Stimulated activated CD8-positive, alpha-beta memory T cell treated with anti-CD3 and anti-CD28 coated beads, Interleukin-12 subunit alpha, Interleukin-12 subunit beta, amount 100 ng/mL, for 24 hours (primary cell): ENCODE results near the gene MYO5C.
"Not testable (repeated sequence)": the region's sequence is repeated elsewhere in the genome, so short reads cannot be mapped to it uniquely, and the experiment has no call there.

Source experiments
- DNase-seq: peaks from one replicate; pipeline ENCODE4 v3.0.0-alpha.2; 2020; ENCODE audit errors: extremely low read depth

MYO5C gene

DNA sequence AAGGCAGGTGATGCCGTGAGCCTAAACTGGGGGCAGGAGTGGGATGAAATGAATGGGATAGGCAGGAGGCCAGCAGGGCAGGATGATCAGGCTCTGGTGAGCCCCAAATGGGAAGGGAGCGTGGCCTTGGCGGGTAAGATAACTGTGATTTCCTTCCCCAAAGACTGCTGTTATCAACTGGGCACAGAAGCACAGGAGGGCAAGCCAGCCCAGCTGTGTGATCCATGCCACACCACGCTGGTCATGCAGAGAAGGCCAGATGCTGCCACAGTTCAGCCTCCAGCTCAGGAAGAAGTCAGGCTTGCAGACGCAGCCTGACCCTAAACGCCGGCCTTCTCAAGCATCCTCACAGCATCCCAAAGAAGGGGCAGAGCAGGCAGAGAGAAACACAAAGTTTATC, 52.3 kb downstream of the MYO5C start:
- no peak for DNase-seq

DNA sequence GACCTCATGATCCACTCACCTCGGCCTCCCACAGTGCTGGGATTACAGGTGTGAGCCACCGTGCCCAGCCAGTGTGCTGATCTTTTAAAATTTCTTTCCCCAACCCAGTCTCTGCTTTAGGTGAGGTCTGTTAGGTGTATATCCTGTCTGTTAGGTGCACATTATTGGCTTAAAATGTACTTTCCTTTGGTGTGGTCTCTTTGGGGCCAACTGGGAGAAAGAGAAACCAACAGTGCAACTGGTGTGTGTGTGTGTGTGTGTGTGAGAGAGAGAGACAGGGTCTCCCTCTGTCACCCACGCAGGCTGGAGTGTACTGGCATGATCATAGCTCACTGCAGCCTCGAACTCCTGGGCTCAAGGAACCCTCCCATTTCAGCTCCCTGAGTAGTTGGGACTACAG, 54.1 kb downstream of the MYO5C start:
- DNase-seq = no peak

DNA sequence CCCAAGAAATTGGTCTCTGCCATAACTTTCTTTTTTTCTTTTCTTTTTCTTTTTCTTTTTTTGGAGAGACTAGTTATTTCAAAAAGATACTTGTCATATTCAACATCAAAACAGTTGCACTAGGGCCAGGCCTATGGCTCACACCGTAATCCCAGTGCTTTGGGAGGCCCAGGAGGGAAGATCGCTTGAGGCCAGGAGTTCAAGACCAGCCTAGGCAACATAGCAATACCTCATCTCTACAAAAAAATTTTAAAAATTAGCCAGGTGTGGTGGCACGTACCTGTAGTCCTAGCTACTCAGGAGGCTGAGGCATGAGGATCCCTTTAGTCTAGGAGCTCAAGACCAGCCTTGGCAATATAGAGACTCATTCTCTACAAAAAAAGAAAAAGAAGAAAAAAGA, 55.4 kb downstream of the MYO5C start:
- no peak for DNase-seq

DNA sequence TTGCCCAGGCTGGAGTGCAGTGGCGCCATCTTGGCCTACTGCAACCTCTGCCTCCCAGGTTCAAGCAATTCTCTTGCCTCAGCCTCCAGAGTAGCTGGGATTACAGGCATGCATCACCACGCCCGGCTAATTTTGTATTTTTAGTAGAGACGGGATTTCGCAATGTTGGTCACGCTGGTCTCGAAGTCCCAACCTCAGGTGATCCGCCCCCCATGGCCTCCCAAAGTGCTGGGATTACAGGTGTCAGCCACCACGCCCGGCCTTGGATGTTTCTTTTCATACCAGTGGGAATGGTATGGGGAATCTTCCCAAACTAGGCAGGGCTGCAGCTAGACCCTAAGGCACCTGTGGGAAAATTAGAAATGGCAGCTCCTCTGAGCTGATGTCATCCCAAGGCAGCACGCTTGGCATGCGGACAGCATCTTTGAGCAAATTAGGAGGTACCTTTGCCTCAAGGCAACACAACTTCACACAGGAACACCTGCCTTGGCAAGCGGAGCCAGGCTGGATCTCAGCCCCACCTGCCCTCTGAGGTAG, 56.5 kb downstream of the MYO5C start:
- not testable (repeated sequence) for DNase-seq

DNA sequence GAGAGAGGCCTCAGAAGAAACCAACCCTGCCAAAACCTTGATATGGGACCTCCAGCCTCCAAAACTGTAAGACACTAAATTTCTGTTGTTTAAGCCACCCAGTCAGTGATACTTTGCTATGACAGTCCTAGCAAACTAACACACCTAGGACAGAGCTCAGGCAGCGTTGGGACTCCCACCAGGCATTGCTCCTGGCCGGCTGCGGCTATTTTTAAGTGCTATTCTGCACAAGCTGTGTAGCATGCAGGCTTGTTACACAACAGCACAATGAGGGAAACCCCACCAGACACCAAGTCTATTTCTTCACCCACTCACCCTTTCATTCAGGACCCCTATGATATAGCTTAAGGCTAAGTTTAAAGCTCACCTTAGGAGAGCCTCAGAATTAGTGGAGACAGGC, 57.5 kb downstream of the MYO5C start:
- no peak for DNase-seq

DNA sequence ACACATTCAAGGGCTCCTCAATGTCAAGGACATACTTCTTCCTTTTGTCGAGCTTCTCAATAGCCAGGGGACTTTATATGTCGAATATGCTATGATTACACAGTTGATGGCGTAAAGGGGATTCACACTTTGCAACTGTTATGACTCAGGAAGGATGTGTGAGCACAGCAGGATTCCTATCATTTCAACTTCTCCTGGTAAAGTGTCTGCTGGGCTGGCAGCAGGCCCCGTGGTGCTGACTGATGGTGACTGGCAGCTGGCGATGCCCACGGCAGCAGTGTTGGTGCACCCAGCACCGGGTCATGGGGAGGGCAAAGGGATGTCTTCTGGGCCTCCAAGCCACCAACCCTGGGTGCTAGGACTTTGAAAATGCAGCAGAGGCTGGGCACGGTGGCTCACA, 59.6 kb downstream of the MYO5C start:
- no peak for DNase-seq

DNA sequence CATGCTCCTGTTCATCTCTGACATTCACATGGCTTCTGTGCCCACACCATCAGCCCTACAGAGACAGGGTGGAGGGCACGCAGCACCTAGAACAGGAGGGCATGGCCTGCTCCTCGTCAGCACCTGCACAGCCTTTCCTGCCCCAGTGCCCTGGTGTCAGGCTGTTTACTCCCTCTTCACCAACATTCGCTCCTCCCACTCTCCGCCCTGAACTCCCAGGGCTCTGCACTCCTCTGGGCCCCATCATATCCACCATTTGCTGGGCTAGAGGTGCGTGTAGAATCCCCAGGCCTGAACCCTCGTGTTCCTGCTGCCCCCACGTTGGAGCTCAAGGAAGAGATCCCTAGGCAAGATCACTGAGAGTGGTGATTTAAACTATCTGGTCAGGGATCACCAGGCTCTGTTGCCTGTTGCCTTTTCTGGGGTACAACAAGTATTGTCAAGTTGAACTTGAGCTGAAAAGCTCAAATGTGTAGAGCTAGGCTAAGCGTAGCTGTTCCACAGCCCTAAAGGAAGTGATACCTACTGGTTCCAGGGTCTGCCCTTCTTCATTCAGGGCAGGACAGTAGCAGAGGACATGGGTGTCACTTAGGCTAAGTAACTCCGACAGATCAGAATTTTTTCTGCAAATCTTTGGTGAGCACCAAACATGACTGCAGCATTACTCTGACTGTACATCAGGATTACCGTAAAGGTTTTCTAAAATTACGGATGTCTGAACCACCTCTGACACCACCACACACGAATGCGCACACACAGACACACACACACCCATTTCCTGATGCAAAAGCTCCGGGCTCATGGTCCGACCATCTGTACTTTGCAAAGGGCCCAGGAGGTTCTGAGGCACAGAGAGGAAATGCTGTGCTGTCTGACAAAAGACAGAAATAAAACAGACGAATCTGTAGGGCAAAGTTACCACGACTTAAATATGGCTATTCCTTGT, 60.7 kb downstream of the MYO5C start:
- DNase-seq = no peak

DNA sequence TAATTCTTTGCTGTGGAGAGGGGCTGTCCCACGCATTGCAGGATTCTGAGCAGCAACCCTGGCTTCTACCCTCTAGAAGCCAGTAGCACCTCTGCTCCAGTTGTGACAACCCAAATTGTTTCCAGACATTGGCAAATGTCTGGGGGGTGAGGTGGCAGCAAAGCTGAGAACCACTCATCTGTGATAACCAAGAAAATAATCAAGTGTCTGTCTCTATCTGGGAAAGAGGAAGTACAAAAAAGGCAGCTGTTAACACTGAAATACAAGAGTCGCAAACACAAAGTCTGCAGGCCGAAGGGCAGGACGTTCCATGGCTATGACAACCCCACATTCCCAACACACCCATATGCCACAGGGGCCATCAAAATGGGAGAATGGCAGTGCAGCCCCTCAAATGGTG, 62.2 kb downstream of the MYO5C start:
- DNase-seq = no peak

DNA sequence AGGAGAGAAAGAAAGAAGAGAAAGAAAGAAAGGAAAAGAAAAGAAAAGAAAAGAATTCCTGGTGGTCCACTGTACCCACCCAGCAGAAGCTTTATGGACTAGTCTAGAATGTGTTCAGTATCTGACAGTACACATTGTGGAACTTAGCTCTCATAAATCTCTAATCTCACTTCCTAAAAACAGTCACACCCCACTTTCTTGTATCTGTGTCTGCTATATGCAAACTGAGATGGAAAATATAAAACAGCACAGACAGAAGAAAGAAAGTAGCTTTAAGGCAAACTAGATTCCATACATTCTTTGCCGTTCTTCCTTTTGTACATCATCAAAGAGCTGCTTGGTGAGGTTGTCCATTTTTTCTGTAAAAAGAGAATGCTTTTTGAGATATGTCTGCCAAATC, 63.3 kb downstream of the MYO5C start:
- DNase-seq = no peak

DNA sequence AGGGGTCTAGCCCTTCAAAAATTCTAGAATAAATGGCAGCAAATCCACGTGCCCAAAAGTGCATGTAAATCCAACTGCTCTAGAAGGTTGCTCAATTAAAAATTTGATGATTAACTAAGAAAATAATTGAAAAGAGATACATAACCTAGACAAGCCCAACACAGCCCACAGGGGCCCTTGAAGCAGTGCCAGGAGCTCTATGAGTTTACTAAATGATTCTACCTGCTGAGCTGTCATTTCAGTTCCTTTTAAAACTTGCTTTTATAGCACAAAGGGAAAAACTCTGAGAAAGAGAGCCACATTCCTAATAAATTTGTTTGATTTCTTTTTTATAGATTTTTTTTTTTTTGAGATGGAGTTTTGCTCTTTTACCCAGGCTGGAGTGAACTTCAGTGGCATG, 65.5 kb downstream of the MYO5C start:
- DNase-seq = no peak

DNA sequence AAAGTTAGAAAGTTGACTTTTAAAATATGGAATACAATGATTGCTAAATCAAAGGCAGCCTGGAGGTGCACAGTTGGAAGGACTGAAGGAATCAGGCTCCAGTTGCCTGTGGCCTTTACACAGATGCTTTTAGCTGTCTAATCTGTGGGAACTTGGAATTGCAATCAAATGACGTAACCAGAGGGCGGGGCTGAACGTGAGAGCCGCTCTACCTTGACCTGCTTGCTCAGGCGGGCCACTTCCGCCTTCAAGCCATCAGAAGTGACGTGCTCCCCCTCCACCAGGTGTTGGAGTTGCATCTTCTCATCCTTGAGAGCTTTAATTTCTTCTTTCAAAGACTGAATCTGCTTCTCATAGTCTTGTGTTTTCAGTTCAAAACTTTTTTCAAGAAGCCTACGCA, 66.7 kb downstream of the MYO5C start:
- no peak for DNase-seq

DNA sequence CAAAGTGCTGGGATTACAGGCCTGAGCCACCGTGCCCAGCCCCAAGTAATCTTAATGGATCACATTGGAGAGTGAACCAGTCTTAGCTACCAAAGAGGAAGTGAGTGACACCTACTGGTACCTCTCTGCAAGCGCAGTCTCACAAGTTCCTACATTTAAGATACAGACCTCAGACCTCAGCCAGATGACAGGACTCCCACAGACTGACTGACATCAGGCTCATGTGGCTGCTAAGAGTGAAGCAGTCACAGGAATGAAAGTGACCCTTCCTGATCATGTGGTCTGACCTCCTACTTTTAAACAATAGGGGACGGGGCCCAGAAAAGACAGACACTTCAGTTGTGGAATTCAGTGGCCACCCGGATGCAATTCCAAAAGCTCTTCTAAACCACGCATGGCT, 68.1 kb downstream of the MYO5C start:
- DNase-seq = peak; percentile 7

DNA sequence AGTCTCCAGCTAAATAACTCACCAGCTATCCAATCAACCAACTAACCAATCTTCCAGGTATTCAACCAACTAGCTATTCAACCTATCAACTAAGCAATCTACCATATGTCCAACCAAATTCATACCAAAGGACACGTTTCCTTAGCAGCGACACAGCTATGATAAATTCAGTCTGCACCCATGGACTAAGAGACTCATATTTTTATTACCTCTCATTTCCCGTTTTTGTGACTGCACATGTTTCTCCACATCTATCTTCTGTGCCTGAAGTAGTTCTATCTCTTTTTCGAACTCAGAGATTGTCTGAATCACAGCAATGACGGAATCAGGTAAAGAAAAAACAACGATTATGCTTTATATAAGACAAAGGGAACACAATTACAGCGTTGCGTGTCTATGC, 70.4 kb downstream of the MYO5C start:
- DNase-seq = no peak

DNA sequence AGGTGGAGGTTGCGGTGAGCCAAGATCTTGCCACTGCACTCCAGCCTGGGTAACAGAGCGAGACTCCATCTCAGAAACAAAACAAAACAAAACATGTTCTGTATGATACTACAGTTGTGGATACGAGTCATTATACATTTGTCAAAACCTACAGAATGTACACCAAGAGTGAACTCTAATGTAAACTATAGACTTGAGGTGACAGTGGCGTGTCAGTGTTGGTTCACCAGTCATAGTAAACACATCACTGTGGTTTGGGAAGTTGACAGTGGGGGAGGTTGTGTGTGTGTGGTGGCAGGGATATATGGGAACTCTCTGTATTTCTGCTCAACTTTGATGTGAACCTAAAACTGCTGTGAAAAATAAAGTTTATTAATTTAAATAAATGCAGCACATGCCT, 71.4 kb downstream of the MYO5C start:
- DNase-seq = no peak

DNA sequence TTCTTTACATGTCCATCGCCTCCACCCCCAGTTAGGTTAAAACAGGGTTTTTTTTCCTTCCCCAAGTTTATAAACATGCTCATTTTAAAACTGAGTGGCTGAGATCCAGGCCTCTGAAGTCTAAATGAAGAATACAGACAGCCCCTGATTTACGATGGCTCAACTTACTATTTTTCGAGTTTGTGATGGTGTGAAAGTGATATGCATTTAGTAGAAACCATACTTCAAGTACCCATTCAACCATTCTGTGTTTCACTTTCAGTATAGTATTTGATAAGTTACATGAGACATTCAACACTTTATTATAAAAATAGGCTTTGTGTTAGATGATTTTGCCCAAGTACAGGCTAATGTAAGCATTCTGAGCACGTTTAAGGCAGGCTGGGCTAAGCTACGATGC, 73.9 kb downstream of the MYO5C start:
- no peak for DNase-seq

DNA sequence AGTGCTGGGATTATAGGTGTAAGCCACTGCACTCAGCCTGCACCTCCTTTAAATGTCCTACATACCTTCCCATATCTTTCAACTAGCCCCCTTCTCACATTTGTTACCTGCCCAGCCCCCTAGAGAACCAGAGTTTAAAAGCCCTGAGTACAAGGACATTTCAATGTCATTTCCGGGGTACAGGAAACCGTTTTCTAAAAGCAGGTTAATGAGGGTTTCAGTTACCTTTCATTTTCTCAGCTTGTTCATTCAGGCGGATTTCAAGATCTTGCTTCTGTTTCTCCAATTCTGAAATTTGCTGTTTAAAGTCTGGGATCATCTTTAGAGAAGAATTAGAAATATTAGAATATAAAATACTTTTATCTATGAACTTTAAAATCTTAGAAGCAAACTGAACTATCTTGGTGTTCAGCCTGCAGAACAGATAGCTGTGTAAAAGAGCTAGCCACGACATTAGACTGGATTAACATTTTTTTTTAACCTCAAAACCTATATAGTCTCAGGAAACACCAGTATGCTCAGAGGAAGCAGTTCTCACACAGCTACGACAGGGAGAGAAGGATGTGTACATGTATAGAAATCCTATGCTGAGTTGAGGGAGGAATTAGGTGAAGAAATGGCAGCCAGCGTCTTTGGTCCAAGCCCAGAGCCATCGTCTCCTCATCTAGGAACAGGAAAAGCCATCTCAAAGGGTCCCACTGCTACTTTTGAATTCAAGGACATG, 74.5 kb downstream of the MYO5C start:
- DNase-seq = no peak

DNA sequence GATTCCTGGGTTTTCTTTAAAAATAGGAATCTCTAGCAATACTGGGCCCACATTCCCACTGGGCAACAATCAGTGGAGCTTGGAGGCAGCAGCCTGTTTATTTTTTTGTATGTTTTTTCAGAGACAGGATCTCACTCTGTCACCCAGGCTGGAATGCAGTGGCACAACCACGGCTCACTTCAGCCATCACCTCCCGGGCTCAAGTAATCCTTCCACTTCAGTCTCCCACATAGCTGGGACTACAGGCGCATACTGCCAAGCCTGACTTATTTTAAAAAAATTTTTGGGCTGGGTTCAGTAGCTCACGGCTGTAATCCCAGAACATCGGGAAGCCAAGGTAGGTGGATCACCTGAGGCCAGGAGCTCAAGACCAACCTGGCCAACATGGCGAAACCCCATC, 75.4 kb downstream of the MYO5C start:
- DNase-seq = no peak

DNA sequence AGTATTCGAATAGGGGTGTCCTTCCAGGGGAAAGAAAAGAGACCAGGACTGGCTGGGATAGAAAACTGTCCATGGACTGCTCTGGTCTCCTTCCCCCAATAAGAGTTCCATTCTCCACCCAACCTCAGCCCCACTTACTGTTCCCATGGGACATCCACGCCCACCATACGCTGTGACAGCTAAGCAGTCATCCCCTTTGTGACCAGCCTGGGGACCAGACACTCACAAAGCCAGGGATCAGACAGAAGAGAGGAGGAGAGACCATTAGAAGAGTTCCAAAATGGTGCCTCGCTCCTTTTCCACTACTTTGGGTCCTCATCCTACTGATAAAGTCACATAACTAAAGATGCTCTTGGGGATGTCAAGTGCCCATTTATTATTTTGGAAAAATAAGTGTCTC, 76.8 kb downstream of the MYO5C start:
- DNase-seq = no peak

DNA sequence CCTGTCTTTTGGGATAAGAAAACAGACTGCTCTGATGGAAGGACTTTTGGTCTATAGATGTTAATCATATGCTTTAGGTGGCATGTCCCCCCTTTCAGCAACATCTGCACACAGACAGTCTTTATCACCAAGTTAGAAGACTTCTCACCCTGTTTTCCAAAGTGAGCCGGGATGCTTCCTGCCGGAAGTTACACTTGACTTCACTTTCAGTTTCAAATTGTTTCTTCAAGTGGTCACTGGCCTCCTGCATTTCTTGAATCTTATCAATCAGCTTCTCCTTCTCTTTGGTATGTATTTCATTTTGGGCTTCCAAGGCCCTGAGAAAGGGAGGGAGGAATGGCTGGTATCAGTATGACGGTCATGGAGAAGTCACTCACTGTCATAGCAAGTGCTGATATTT, 77.2 kb downstream of the MYO5C start:
- DNase-seq = no peak

DNA sequence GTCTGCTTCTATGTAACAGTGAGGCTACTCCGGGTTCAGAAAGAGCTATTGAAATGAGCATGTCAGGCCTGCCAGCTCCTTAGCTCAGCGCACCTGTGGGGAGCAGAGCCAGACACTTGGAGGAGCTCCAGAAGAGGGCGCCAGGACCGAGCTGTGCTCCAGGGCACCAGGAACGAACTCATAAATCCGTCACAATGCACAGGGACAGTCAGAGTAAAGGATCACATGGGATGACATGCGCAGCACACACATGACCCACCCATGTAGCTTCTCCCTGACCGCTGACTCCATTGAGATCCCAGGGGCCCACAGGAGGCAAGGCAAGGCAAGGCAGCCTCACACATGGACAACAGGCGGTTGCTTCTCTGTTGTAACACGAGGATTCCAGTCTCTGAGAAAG, 78.4 kb downstream of the MYO5C start:
- no peak for DNase-seq

DNA sequence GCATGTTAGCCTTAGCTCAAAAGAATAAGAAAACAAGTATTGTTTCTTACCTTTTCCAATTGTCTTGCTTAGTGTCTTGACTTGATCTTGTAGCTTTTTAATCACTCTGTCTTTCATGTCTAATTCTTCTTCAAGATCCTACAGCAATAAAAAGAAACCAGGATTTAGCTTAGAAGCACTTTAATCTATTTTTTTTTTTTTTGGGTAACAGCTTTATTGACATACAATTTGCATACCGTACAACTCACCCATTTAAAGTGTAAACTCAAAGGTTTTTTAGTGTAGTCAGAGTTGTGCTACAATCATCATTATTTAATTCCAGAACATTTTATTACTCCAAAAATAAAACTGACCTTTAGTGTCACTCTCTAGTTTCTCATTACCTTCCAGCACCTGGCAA, 81.1 kb downstream of the MYO5C start:
- no peak for DNase-seq

DNA sequence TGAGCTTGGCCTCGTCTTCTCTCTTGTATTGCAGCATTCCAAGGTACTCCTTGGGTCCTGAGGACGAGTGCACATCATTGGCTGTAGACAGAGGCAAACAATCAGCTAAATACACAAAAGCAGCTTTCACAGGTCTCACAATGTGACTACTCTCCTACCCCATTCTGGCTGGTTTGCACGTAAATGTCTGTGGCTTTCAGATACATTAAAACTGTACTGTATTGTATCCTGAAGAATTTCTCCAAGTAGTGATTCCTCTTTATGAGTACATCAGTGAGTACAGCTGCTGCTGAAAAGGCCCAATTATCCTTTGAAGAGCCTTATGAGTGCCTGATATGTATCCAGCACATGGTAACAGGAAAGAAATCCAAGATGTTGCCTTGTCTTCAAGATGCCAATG, 82.4 kb downstream of the MYO5C start:
- DNase-seq = no peak

DNA sequence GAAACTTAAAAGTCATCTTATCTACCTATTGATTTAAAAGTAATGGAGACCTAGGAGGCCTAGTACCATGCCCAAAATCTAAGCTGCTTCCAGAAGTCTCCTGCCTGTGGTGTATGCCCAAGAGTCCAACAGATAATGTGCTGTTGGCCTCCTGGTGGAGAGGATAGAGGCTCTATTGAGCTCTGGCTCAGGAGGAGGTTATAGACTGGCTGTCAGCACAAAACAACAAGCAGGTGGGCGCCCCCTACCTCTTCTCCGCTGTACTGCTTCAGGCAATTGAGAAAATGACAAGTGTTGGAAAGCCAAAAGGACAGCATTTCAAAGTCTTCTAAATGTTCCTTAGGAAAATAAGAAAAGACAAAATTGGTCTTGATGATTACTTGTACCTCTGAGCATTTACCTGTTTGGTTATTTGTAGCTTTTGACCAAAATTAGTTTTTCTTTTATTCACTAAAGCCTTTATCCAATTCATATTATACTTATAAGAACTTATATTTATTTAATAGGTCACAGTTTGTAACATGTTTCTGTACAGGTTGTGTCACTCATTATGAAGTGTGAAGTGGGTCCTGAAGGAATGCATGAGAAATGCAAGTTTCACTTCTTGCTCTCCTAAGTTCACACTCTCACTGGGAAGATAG, 87.2 kb downstream of the MYO5C start:
- peak; percentile 21 for DNase-seq
